NCI-H2227 (cell line): ENCODE data around the gene EXOC3L4.
A peak's percentile ranks its signal among the peaks of the same experiment; 100 is the strongest.

Experiments used
- DNase-seq: peaks from one replicate; lab custom pipeline; 2025; ENCODE audit not compliant: unreplicated experiment; lab: John Stamatoyannopoulos, UW

The EXOC3L4 gene

DNA sequence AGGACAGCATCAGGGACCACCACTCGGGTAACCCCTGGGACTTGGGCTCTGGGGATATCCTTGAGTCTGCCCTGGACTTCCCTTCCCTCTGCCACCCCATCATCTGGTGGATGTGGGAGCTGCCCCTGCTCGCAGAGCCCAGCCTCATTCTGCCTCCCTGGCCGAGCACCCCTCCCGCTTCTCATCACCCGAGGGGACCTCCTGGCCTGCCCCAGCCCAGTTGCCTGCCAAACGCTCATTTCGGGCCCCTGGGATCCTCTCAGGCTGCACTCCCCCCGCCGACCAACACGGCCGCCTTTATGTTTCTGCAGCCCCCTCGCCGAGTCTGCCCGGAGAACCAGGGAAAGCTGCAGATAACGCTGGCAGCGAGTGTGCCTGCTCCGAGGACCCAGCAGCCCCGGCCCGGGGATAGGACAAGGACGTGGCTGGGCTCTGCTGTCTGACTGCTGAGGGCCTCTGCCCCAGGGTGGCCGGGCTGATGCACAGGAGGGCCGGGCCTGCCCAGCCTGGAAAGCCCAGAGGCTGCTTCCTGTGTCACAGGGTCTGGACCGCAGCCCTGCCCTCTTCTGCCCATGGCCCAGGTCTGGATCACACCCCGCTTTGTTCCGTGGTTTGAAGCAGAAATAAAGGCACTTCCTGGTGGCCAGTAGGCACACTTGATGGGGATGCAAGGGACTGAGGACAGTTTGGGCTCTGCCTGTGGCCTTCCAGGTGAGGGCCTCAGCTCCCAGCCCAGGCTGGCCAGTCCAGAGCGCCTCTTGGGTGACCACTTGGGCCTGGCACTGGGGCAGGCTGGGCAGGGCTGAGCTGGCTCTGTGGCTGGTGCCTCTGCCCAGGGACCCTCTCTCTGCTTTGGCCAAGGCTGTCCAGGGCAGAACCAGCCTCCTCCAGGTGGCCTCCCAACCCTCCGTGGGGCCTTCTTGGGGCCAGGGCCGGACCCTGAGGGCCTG is 4.9 kb upstream of the EXOC3L4 start:
- DNase-seq, result no peak

DNA sequence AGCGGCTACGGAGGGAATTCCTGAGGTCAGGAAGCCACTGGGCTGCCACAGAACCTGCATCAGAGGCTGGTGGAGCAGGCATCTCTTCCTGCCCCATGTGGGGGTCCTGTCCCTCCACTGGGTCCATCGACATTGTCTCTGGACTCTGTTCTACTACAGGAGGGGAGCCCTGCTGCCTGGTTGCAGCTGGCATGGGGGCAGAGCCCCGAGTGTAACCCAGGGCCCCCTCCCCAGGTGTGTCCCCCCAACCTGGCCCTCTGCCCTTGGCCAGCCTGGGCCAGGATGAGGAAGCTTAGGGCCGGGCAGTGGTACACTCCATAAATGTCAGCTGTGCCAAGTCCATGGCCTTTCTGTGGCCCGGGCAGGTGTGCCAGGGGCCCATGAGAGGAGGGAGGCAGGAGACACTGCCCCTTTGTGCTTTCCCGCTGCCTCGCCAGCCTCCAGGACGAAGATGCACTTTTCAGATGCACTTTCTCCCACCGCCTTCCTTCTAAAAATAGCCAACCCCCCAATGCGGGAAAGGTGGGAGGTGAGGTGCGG is 4.0 kb upstream of the EXOC3L4 start:
- no peak for DNase-seq

GRCh38 chr14:103091041-103091882 is 3.3 kb upstream of the EXOC3L4 start:
- peak; percentile 52 for DNase-seq

GRCh38 chr14:103091883-103092222 is 2.7 kb upstream of the EXOC3L4 start:
- no peak for DNase-seq

DNA sequence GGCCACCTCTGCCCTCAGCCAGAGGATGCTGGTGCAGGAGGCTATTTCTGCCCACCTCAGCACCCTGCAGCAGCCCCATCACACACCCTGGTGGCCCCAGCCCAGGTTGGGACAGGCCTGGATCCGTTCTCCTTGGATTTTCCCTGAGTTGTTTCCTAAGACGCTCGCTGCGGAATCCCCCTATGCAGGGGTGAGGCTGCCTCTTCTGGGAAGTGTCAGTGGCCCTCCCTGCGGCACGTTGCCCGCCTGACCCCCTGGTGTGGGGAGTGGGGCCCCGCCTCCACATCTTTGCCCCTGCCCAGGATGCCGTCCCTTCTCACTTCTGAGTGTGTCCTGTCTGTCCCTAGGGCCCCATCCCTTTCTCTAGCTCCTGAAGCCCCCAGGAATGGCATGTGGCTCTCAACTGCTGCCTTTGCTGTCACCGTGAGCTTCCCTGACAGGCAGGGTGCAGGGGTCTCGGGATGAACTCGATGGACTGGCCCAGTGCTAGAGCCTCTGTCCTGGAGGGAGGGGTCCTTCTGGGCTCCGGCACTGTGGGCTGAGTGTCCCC is 594 bp upstream of the EXOC3L4 start:
- DNase-seq, result no peak

DNA sequence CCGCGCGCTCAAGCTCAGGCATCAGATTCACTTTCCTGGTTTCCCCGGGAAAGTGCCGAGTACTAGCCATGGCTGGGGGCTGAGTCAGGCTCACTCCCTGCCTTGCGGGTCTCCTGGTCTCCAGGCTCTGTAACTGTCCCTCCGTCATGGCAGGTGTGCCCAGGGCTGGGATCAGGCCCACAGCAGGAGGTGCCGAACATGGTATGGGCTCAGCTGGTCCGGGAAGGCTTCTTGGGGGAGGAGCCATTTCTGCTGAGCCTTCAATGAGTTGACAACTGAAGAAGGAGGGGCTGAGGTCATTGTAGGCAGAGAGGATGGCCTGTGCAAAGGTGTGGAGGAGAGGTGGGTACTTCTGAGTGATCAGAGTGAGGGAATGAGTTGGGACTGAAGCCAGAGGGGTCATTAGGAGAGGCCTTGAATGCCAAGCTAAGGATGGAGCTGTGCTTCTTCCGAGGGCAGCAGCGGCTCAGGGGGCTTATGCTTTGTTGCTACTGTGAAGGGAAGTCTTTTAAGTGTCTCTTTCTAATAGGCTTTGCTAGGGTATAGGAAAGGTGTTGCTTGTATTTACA is 769 bp downstream of the EXOC3L4 start:
- no peak for DNase-seq

DNA sequence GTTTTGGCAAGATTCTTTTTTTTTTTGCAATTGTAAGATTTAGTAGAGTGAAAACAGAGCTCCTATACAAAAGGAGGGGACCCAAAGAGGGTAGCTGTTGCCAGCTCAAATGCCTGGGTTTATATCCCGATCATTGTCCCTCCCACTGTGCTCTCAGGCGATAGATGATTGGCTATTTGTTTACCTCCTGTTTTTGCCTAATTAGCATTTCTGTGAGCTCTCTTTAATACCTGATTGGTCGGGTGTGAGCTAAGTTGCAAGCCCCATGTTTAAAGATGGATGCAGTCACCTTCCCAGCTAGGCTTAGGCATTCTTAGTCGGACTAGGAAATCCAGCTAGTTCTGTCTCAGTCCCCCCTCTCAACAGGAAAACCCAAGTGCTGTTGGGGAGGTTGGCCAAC is 1.9 kb downstream of the EXOC3L4 start:
- DNase-seq, result no peak

- no peak for DNase-seq
Measured at GRCh38 chr14:103097244-103097993, 2.9 kb downstream of the EXOC3L4 start.

DNA sequence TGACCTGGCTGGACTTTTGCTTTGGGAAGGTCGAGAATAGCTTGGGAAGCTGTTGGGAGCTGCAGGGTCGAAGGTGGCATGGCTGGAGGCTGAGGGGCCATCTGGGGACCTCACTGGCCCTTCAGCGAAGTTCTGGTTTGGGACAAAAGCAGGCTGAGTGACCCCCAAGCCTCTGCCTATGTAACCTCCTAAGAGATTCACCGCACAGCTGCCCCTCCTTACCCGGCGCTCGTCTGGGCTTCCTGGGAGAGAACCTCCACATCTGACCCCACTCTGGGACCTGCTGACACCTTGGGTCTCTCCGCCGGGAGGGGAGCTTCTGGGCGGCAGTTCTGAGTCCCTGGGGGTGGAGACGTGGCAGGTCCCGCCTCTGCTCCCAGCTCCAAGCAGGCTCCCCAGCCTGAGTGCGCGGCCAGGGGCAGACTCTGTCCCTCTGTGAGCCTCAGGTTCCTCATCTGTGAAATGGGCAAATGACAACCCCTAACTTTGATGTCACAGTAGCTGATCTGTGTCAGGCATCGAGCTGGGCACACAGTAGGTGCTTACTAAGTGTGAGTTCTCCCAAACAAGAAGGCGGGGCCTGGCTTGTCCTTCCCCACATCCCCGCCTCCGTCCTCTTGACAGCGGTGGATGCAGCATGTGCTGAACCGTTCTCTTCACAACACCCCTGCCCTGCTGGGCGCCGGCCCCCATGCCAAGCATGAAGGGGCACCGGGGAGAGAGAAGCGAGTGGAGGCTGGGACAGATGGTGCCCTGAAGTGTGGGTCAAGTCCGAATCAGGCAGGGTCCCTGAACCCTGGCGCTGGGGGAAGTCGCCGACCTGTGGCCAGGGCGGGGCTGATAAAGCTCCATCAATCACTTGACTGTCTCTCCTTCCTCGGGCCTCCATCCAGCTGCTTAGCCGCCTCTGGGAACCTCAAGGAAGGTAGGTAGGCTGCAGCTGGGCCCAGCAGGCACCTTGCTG is 3.8 kb downstream of the EXOC3L4 start:
- DNase-seq, result no peak

DNA sequence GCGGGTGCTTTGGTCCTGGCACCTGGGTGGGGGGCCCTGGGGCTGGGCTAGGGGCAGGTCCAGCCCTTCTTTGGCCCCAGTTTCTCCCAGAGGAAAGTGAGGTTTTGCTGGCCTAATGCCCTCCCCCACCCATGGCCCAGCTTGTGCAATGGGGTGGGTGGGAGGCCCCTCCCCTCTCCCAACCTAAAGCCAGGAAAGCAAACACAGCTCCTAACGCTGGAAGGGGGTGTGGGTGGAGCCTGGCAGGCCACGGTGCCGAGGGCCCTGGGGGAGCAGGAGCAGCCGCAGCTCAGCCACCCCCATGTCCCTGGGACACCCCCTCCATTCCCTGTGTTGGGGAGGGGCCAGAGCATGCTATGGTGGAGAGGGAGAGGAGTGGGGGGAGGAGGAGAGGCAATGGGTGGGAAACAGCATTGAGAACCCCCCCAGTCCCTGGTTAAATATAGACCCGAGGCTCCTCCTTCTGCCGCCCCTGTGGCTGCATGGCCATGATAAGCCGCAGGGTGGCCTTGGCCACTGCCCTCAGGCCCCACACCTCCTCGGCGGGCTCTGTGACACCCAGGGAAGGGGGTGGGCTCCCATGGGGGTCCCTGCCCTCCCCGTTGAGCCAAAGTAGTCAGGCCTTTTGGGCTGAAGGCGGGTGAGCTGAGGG is 4.7 kb downstream of the EXOC3L4 start:
- no peak for DNase-seq

- DNase-seq, result no peak
Measured at GRCh38 chr14:103099733-103100280, 5.3 kb downstream of the EXOC3L4 start.

DNA sequence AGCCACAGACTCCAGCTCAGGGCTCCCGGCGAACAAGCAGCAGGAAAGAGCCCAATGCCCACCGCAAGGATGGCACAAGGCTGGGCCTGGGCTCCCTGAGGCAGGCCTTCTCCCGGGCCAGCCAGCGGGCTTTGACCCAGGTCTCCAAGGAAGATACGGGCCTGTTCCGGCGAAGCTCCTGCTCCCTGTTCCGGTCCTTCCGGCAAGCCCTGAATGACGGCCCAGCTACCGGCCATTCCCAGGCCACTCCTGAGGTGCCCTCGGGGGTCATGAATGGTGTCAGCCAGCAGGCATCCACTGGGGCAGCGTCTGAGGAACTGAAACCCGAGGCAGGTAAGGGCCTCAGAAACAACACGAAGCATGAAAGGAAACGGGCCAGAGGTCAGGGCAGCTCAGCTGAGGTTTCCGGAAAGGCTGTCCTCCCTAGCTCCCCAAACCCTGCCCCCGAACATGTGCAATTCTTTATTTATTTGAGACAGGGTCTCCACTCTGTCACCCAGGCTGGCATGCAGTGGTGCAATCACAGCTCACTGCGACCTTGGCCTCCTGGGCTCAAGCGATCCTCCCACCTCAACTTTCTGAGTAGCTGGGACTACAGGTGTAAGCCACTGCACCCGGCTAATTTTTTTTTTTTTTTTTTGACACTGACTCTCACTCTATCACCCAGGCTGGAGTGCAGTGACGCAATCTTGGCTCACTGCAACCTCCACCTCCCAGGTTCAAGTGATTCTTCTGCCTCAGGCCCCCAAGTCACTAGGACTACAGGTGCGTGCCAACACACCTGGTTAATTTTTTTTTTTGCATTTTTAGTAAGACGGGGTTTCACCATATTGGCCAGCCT is 6.0 kb downstream of the EXOC3L4 start:
- no peak for DNase-seq

- no peak for DNase-seq
Measured at GRCh38 chr14:103101257-103101962, 6.9 kb downstream of the EXOC3L4 start.

- no peak for DNase-seq
Measured at GRCh38 chr14:103101963-103102688, 7.6 kb downstream of the EXOC3L4 start.

- no peak for DNase-seq
Measured at GRCh38 chr14:103102689-103103260, 8.2 kb downstream of the EXOC3L4 start.
